ENCODE measurements around the gene ZNF14. TPM values are rescaled to one million over a fixed set of nuclear protein-coding genes. Genes with fewer than 3 reads are reported as not detected.
"Not testable (repeated sequence)": the region's sequence is repeated elsewhere in the genome, so short reads cannot be mapped to it uniquely, and the experiment has no call there.

ZNF14 gene
- total and polyA plus RNA-seq, 2 of the 13 experiments (the other 11 are each of a cell fraction or from before 2014, with no cell fraction given) = 1.9 to 6.2 TPM

DNA sequence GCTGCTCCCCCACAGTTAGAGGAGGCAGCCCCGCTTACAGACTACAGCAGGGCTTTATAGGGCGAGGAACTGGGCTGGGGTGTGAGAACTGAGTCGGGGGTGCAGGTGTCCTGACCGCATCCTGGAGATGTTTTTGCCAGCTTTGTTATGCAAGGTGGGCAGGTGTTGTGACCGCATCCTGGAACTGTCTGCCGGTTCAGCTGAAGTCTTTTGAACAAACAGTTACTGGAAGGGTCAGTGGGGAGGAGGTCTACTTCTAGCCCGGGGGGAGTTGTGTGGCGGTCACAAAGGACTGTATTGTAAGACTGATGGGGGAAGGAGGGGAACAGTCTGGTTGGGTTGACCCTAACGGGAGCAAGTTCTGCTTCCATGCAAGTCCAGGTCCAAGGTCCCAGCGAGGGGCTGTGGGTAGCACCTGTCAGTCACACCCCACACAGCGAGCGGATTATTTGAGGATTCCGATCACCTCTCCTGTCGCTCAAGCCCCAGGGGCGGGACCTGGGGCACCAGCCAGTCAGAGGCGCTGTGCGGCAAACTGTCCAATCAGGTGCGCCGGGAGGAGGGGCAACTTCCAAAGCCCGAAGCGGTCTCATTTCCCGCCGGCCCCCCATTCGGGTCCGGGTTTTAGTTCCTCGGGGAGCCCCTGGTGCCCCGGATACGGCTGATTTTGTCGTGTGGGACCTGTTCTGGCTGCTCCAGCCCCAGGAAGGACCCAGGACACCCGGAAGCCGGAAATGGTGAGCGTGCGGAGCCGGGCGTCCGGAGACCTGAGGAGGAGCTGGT lies 64.5 kb downstream of the ZNF14 start, which contains the start of gene ZNF101 (continued):
- TF ChIP-seq SP140L (CRISPR knock-in tag; IDR thresholded peaks at IDR 0.05; ENCODE audit: borderline replicate concordance) = no peak
- TF ChIP-seq, protein P1, sequence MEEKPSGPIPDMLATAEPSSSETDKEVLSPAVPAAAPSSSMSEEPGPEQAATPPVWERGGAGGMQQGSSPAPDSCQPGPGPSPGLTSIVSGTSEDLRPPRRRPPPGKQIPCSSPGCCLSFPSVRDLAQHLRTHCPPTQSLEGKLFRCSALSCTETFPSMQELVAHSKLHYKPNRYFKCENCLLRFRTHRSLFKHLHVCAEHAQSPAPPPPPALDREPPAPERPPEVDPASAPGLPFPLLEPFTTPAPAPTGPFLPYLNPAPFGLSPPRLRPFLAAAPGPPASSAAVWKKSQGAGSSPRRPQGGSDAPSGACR (CRISPR knock-in tag; IDR thresholded peaks at IDR 0.05) = peak; percentile 92; the same call in 1 of the 2 replicates
- peak; percentile 83 for TF ChIP-seq ZNF761 (CRISPR knock-in tag; conservative IDR thresholded peaks at IDR 0.05)
- no peak; the same call in 1 of the 2 replicates for TF ChIP-seq ZNF136 (CRISPR knock-in tag; IDR thresholded peaks at IDR 0.05; ENCODE audit: low read depth)

GRCh38 chr19:19665420-19665948 lies 67.4 kb downstream of the ZNF14 start:
- H3K9ac ChIP-seq (ENCODE audit: insufficient read depth, low read depth, low read length); CTCF ChIA-PET (ENCODE audit: low intra/inter-chr PET ratio, low total read pairs); H3K4me3 ChIP-seq (replicated peaks in 1 of 3; ENCODE audit: insufficient read depth in 1 of 3, low read depth in 2 of 3, low read length in 3 of 3); H3K27ac ChIP-seq (ENCODE audit: extremely low read length, insufficient read depth, low read length); ATAC-seq; in situ Hi-C loops (cut with HindIII; ENCODE audit: extremely low pct_ligation_motif_present, low pct_unique_long_range_greater_than_20kb); H3K4me2 ChIP-seq (ENCODE audit: low read depth, low read length); POLR2A ChIA-PET; intact Hi-C loops (cut with micrococcal nuclease; ENCODE audit: unreplicated experiment); DNase-seq (ENCODE audit: low spot score); FAIRE-seq; H3K36me3 ChIP-seq (replicated peaks in 1 of 2; ENCODE audit: control insufficient read depth in 1 of 2, insufficient read depth in 2 of 2, low read length in 2 of 2); BruUV-seq (replicated peaks); H2AFZ ChIP-seq (ENCODE audit: low read length); H3K9me3 ChIP-seq (ENCODE audit: low read length); H3K27me3 ChIP-seq (ENCODE audit: control insufficient read depth in 1 of 2, insufficient read depth in 2 of 2, low read length in 2 of 2): not testable (repeated sequence)
- H3K4me1 ChIP-seq (ENCODE audit: insufficient read depth, low read length) = peaks cover 52% of the 10 kb centered on the region
- 97% methylated on average over 22 of the region's 22 CpGs for WGBS (ENCODE audit: low lambda C conversion rate)
- peaks cover 40% of the 10 kb centered on the region for H3K79me2 ChIP-seq (ENCODE audit: insufficient read depth, low read length)
- H4K20me1 ChIP-seq (ENCODE audit: insufficient read depth, low read length) = peaks cover 21% of the 10 kb centered on the region
